SHP77 (cell line): ENCODE data around the gene GALNT3.

Source experiments
- DNase-seq, 2 experiments: peaks; one replicate each; lab custom pipeline; 2025; lab: John Stamatoyannopoulos, UW

The GALNT3 gene

DNA sequence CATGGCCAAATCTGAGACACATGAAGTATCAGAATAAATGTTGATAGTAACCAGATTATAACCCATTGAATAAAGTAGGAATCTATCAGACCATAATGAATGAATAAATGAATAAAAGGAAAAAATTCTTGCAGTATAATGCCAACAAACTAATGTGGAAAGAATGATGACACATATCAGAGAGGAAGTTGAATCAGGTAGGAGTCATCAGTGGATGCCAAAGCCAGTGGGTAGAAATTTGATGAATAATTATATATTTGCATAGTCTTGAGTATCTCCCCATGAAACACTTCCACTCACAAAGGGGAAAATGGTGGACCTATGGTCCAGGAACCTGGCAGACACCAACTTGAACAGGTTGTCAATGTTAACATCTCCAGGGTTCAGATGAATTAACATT, 68.6 kb downstream of the GALNT3 start:
- DNase-seq = no peak

DNA sequence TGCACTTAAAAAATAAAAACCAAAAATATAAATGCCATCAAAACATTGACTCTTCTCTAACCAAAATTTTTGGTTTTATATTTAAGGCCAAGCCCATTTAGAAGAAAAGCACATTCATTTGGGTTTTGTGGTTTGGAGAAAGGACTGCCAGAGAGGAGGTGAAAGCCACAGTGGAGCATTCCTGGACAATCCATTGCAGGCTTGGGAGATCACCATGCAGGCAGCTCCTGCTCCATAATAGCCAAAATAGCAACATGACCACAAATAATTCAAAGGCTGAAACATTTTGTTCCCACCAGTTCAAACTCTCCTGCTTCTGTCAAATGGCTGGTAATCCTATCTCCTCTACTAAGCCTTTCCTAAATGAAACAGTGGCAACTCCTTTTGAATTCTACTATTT, 73.5 kb downstream of the GALNT3 start:
- no peak for DNase-seq

DNA sequence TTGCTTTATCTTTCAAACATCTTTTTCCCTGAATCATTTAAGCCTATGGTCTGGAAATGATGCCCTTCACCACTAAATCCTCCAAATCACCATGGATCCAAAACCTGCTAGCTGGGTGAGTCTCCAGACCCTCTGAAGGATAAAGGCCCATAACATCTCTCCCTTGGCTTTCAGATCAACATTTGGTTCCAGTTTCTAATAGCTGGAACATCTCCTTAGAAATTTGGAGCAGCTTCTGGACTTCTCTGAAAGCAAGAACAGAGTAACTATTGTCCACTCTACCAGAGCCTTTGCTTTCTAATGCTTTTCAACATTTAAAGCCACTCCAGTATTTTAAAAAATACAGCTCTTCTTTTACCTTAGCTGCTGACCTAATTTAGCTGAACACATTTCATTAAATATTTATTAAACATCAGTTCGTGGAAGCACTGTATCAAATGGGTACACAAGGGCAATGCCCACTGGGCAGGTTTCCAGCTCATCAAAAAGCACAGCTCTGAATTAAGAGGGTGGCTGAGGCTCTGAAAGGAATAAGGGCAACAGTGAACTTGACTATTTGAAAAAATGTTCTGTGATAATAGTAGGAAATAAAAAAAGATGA, 75.3 kb downstream of the GALNT3 start:
- no peak for DNase-seq

DNA sequence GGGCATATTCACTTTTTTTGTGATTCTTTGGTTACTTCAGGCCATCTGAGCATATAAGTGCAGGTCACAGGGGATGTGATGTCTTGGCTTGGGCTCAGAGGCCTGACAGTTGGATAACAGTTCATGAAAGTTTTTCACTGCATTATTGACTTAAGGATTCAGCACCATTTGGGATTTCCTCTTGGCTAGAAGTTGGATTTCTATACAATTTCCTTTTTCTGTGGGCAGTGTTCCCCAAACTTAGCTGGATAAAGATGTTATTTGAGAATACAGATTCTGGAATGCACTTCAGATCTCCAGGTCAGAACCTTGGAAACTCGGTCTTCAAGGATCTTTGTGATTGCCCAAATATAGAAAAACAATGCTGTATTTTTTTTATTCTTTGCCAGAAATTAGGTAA, 78.0 kb downstream of the GALNT3 start:
- no peak for DNase-seq

DNA sequence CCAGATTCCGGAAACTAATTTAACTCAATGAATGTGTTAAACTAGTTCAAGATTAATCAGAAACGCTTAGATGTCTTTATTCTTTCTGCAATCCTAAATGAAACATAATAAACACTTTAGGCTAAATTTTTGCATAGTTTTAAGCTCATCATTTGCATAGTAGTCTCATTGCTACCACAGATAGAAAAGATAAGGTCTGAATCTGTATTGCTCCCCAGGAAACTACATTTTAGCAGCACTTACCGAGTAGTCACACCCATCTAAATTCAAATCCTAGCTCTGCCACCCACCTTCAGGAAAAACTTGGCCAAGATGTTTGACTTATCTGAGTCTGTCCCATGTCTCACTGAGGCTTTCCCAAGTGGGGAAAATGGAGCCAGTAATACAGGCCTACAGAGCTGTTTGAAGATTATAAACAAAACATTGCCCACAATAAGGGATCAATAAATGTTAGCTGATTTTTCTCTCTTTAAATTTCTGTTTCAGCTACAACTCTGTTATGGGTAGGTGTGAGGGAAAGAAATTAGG, 87.0 kb downstream of the GALNT3 start:
- no peak for DNase-seq

DNA sequence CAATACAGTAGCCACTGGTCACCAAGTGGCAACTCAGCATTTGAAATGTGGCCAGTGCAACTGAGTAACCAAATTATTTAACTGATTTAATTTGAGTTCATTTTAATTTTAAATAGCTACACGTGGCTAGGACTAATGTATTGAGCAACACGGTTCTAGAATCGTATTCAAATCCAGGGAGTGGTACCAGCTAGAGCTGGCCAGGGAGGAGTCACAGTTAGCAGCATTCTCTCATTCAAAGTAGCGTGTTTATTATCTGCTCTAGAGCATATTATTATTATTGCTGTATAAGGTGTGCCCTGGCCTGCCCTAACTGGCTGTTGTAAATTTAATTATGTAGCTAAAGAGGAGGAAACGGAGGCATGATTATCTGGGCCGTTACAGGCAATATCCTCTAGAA, 92.9 kb downstream of the GALNT3 start:
- no peak for DNase-seq

DNA sequence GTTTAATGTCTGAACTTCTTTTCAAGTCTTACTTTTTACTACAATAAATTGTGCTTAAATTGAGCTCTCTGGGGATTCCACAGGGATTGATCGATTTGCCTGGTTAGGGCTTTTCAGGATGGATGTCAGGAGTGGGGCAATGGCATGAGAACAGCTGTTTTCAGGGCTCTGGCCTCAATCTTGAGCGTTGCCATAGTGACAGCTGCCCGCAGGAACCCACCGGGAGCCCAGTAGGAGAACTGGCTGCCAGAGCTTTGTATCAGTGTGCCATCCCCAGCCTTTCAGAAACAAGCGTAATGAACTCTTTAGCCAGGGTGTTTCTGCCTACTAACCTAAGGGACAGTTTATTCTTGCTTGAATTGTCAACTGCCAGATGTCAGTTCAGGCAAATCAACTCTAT, 93.5 kb downstream of the GALNT3 start:
- DNase-seq = no peak

DNA sequence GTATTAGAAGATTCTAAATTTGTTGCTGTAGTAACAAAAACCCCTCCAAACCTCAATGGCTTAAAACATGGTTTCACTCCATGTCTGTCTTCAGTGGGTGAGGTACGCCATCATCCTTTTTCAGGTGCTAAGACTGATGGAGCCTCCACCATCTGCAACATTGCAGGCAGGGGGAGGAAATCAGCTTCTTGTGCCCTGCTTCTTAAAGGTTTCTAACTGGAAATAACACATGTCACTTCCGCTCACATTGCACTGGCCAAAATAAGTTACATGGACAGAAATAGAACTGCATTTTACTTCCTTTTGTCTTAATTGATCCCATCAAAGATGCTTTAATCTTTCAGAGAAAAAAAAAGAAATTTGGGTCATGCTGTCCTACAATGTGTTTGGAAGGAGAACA, 94.1 kb downstream of the GALNT3 start:
- DNase-seq = no peak

DNA sequence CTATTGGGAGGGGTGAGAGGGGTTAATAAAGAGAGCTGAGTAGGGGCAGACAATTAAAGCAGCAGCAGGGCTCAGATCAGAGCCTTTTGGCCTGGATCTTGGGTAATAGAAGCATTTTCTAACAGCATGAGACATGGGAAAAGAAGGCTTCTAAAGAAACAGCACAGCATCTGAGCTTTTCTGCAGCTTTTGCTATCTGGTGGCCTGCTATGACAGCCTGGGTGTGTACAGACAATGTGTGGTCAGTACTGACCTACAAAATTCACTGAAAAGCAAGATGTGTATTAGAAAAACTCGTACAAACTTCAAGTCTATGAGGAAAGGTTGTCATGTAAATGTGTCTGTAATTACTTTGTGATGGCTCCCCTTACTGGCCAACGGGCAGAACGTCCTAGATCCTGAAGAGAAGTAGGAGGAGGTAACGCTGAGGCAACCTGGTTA, 95.6 kb downstream of the GALNT3 start:
- peak in 1 of 2 experiments; percentile 34 for DNase-seq

DNA sequence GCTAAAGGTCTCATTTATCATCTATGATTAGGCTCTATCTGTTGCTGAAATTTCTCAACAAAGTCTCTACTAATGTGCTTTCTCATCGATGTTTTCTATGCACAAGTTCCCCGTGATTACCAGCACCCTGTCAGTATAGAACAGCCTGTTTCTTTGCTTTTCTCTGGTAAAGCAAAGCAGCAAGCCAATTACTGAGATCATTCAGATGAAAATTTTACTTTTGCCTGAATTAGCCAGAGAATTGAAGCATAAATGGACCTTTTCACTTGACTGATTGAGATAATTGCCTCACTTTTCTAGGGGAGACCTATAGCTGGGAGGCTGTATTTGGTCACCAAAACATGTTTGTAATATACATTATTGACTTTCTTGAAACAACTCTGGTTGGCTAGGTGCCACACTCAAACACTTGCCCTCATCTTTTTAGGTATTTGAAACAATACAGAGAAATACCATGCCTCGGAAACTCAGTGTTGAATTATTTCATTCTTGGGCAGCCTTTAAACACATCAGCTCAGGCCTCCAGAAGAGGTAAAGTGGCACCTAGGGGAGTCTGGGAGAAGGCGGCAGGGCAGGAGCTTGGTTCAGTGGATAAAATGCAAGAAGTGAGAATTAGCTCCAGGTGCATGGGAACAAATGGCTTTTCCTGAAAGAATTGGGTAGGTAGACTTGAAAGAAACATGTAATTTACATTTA, 96.2 kb downstream of the GALNT3 start:
- DNase-seq = no peak
